T-cell (primary cell): Measurements from ENCODE around the gene ABCA13. TPM values are rescaled to one million over a fixed set of nuclear protein-coding genes. Genes with fewer than 3 reads are reported as not detected.

Experiments used
- ATAC-seq, 4 experiments: fragments of 200-7000 bp in 3 of 4; fragments of 150-1000 bp in 1 of 4; cut with Tn5 transposase; replicated peaks in 1 of 4; 1 replicate in 3 of 4; 2 replicates in 1 of 4; pipeline ENCODE4 v1.10.0; 2021; ENCODE audit warnings: moderate library complexity in 3 of 4, mild to moderate bottlenecking in 2 of 4, moderate number of reproducible peaks in 1 of 4
- CTCF ChIA-PET, 2 donors: fragments of 300-600 bp; sonication (Branson Sonifier 250); formaldehyde crosslinking; loops; one replicate each; lab custom pipeline; 2022; ENCODE audit warnings: antibody characterized with exemption in 2 of 2; lab: Charles Lee
- POLR2A ChIA-PET, 2 donors: fragments of 300-600 bp; sonication (Branson Sonifier 250); formaldehyde crosslinking; loops; one replicate each; lab custom pipeline; 2022; ENCODE audit warnings: antibody characterized with exemption in 2 of 2; lab: Charles Lee
- DNase-seq, 35 experiments: peaks; one replicate each; pipeline versions ENCODE4 v3.0.0 to v3.0.0-alpha.2; 2013 to 2023
- H3K27ac ChIP-seq: one replicate; pipeline ENCODE4 v1.5.1; 2013; ENCODE audit warnings: low read length
- H3K27me3 ChIP-seq, 2 experiments: replicated peaks in 1 of 2; 1 replicate in 1 of 2; 2 replicates in 1 of 2; pipeline versions ENCODE4 v1.6.1 to v1.7.0; 2013; ENCODE audit warnings: low read length in 1 of 2, mixed read lengths in 1 of 2; ENCODE audit not compliant: control insufficient read depth in 2 of 2, insufficient read depth in 2 of 2; ENCODE audit errors: extremely low read depth in 1 of 2
- H3K36me3 ChIP-seq, 2 donors: 1 replicate in 1 of 2; 2 replicates in 1 of 2; pipeline versions ENCODE4 v1.6.1 to v1.7.0; 2013; ENCODE audit warnings: low read length in 1 of 2; ENCODE audit not compliant: control insufficient read depth in 2 of 2, insufficient read depth in 1 of 2; ENCODE audit errors: extremely low read depth in 1 of 2
- H3K4me1 ChIP-seq, 2 experiments: 1 replicate in 1 of 2; 2 replicates in 1 of 2; pipeline versions ENCODE4 v1.6.1 to v1.7.0; 2013; ENCODE audit warnings: low read length in 2 of 2, mixed read lengths in 1 of 2; ENCODE audit not compliant: insufficient read depth in 2 of 2, control insufficient read depth in 1 of 2; ENCODE audit errors: extremely low read depth in 1 of 2
- H3K4me3 ChIP-seq, 2 donors: 1 replicate in 1 of 2; 2 replicates in 1 of 2; pipeline versions ENCODE4 v1.5.1 to v1.7.0; 2013; ENCODE audit warnings: mild to moderate bottlenecking in 2 of 2, low read length in 1 of 2, moderate library complexity in 1 of 2; ENCODE audit not compliant: control insufficient read depth in 1 of 2; ENCODE audit errors: extremely low read depth in 1 of 2
- H3K9me3 ChIP-seq: 2 replicates; pipeline ENCODE4 v1.7.0; 2013
- H3K27ac Mint-ChIP-seq, 2 donors: one replicate each; pipeline ENCODE4 v1.8.0; 2020 to 2021; ENCODE audit warnings: mild to moderate bottlenecking in 2 of 2, mixed read lengths in 2 of 2
- H3K27me3 Mint-ChIP-seq, 2 donors: one replicate each; pipeline ENCODE4 v1.8.0; 2021 to 2022; ENCODE audit warnings: mixed read lengths in 2 of 2
- H3K36me3 Mint-ChIP-seq: one replicate; pipeline ENCODE4 v1.8.0; 2021; ENCODE audit warnings: mixed read lengths
- H3K4me1 Mint-ChIP-seq, 3 donors: one replicate each; pipeline ENCODE4 v1.8.0; 2020 to 2022; ENCODE audit warnings: mixed read lengths in 3 of 3, mild to moderate bottlenecking in 1 of 3
- H3K4me3 Mint-ChIP-seq, 3 donors: one replicate each; pipeline ENCODE4 v1.8.0; 2020 to 2022; ENCODE audit warnings: mild to moderate bottlenecking in 3 of 3, mixed read lengths in 3 of 3, moderate library complexity in 3 of 3
- H3K9me3 Mint-ChIP-seq, 3 donors: one replicate each; pipeline ENCODE4 v1.8.0; 2020 to 2022; ENCODE audit warnings: mixed read lengths in 3 of 3
- WGBS: methylation state at CpG from one replicate; pipeline ENCODE4 v1.1.5; 2013; ENCODE audit warnings: missing lambda C conversion rate; ENCODE audit not compliant: insufficient coverage; 5-methylcytosine and 5-hydroxymethylcytosine counted together
- total RNA-seq, 35 experiments: library from RNA in 6 of 35; stranded (reverse) in 6 of 35; fragments of 120-200 nt in 1 of 35; gene quantifications; one replicate each; pipeline versions ENCODE4 v1.2.1 to v1.2.4 and lab custom pipeline; 2013 to 2026

Gene ABCA13
- total RNA-seq, 5 donors from 2014 or later (not counting 1 experiment from before 2014, with no cell fraction given) = 0.22 TPM; not detected in 4

DNA sequence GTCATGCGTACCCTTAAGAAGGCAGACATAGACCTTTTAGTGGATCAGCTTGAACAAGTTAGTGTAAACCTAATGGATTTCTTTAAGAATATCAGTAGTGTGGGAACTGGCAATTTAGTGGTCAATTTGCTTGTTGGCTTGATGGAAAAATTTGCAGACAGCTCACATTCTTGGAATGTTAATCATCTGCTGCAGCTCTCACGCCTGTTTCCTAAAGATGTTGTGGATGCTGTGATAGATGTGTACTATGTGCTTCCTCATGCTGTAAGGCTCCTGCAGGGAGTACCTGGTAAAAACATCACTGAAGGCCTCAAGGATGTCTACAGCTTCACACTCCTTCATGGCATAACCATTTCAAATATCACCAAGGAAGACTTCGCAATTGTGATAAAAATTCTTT is 103.4 kb downstream of the ABCA13 start:
- no peak for DNase-seq
- Mint-ChIP-seq H3K27ac (no peak overlapping the region), H3K36me3 (no peaks in the 10 kb centered on the region), H3K4me1 (no peaks in the 10 kb centered on the region), H3K4me3 (no peak overlapping the region), H3K9me3 (no peaks in the 10 kb centered on the region), H3K27me3 (peaks cover 3 to 6% of the 10 kb centered on the region in 2 donors)
- Histone ChIP-seq H3K4me1 (no peaks in the 10 kb centered on the region), H3K36me3 (no peaks in the 10 kb centered on the region), H3K27me3 (no peaks in the 10 kb centered on the region), H3K4me3 (no peak overlapping the region), H3K27ac (no peak overlapping the region), H3K9me3 (no peaks in the 10 kb centered on the region)
- ChIA-PET POLR2A (no interaction called here), CTCF (no interaction called here)
- WGBS = 100% methylated on average over 1 of the region's 3 CpGs
- ATAC-seq = no peak

DNA sequence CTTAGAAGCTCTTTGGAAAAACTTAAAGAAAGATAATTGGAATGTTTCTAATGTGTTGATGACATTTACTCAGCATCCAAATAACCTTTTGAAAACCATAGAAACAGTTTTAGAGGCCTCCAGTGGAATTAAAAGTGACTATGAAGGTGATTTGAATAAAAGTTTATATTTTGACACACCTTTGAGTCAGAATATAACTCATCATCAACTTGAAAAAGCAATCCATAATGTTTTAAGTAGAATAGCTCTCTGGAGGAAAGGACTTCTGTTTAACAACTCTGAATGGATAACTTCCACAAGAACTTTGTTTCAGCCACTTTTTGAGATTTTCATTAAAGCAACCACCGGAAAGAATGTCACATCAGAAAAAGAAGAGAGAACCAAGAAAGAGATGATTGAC is 108.2 kb downstream of the ABCA13 start:
- Mint-ChIP-seq H3K27ac (no peak overlapping the region), H3K4me3 (no peak overlapping the region), H3K27me3 (peaks cover 7 to 15% of the 10 kb centered on the region in 2 donors), H3K4me1 (no peaks in the 10 kb centered on the region), H3K9me3 (no peaks in the 10 kb centered on the region), H3K36me3 (no peaks in the 10 kb centered on the region)
- no peak for DNase-seq
- H3K4me3 ChIP-seq = no peak overlapping the region
- H3K4me1 ChIP-seq = no peaks in the 10 kb centered on the region
- ChIA-PET POLR2A (no interaction called here), CTCF (no interaction called here)
- no CpG with 5 or more reads among the region's 1 CpG for WGBS
- H3K36me3 ChIP-seq = no peaks in the 10 kb centered on the region
- no peak overlapping the region for H3K27ac ChIP-seq
- H3K9me3 ChIP-seq = no peaks in the 10 kb centered on the region
- ATAC-seq = no peak
- H3K27me3 ChIP-seq = peaks cover 0 to 4% of the 10 kb centered on the region in 2 experiments

DNA sequence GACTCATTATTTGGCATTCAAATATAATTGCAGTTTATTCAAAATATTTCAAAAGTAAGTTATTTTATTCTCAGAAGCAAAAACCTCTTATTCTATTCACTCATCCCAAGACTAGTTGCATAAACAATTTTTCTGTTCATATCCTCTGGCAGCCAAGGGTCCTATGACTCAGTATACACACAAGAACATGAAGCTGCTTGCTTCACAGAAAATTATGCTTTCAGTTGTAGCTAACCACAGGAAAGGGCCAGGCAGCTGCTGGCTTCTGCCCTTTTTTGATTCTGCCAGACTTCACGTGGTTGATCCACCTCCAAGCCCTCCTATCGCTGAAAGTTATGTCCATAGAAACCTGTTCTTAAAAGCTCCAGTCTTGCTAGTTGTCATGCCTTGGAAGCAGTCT is 108.8 kb downstream of the ABCA13 start:
- Mint-ChIP-seq H3K4me3 (no peak overlapping the region), H3K9me3 (no peaks in the 10 kb centered on the region), H3K36me3 (no peaks in the 10 kb centered on the region), H3K27ac (no peak overlapping the region), H3K27me3 (peaks cover 4 to 13% of the 10 kb centered on the region in 2 donors), H3K4me1 (no peaks in the 10 kb centered on the region)
- no peak overlapping the region for H3K4me3 ChIP-seq
- H3K9me3 ChIP-seq = no peaks in the 10 kb centered on the region
- H3K36me3 ChIP-seq = no peaks in the 10 kb centered on the region
- DNase-seq (no peak), ATAC-seq (no peak)
- H3K27me3 ChIP-seq = peaks cover 0 to 6% of the 10 kb centered on the region in 2 experiments
- H3K4me1 ChIP-seq = no peaks in the 10 kb centered on the region
- ChIA-PET POLR2A (no interaction called here), CTCF (no interaction called here)
- no peak overlapping the region for H3K27ac ChIP-seq
- WGBS = no CpG with 5 or more reads among the region's 2 CpGs

DNA sequence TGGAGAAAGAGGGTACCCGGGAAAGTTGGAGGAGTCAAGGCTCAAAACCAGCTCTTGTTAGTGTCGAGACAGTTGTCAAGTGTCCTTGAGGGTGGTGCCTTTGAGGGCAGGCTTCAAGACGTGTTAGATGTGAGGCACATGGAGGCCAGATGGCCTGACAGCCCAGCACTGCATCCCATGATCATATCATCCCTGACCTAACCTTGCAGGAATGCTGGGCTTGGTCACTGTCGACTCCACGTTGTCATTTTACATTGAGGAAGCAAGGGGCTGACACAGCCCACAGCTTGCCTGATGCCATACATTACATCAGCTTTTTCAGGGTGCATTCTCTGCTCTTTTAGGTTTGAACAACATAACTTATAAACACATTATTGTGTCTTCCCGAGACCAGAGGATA is 114.1 kb downstream of the ABCA13 start:
- DNase-seq = no peak
- POLR2A ChIA-PET = no interaction called here
- WGBS = 61% methylated on average over 3 of the region's 6 CpGs

DNA sequence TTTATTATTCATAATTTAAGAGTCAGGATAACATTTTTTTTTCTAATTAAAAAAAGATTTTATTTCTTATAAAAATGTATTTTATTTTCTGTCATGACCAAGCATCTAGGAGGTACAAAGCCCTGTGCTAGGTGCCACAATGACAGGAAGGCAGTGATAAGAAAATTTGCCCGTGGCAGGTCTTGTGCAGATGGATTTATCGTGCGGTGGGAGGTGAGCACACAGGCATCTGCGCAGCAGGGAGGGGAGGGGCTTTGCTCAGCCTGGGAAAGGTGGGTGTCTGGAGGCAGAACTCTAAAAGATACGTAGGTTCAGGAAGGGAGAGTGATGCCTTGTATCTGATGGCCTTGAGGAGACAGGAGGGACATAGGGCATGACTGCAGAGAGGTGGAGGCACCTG is 115.6 kb downstream of the ABCA13 start:
- Histone ChIP-seq H3K36me3 (no peaks in the 10 kb centered on the region), H3K27me3 (peaks cover 0 to 10% of the 10 kb centered on the region in 2 experiments), H3K27ac (no peak overlapping the region), H3K4me3 (no peak overlapping the region), H3K4me1 (no peaks in the 10 kb centered on the region), H3K9me3 (no peaks in the 10 kb centered on the region)
- no peak overlapping the region for H3K4me3 Mint-ChIP-seq
- WGBS = 36% methylated on average over 5 of the region's 5 CpGs
- no peaks in the 10 kb centered on the region for H3K4me1 Mint-ChIP-seq
- ChIA-PET POLR2A (no interaction called here), CTCF (no interaction called here)
- H3K36me3 Mint-ChIP-seq = no peaks in the 10 kb centered on the region
- H3K9me3 Mint-ChIP-seq = no peaks in the 10 kb centered on the region
- peaks cover 15 to 17% of the 10 kb centered on the region in 2 donors for H3K27me3 Mint-ChIP-seq
- ATAC-seq (no peak), DNase-seq (no peak)
- no peak overlapping the region for H3K27ac Mint-ChIP-seq

More for the DNA sequence above, 114.1 kb downstream of the ABCA13 start:
- no peaks in the 10 kb centered on the region for H3K36me3 Mint-ChIP-seq
- H3K36me3 ChIP-seq = no peaks in the 10 kb centered on the region
- H3K4me1 Mint-ChIP-seq = no peaks in the 10 kb centered on the region
- no peak overlapping the region for H3K27ac Mint-ChIP-seq
- CTCF ChIA-PET = no interaction called here
- peaks cover 0 to 10% of the 10 kb centered on the region in 2 experiments for H3K27me3 ChIP-seq
- H3K9me3 ChIP-seq = no peaks in the 10 kb centered on the region
- H3K27ac ChIP-seq = no peak overlapping the region
- H3K9me3 Mint-ChIP-seq = no peaks in the 10 kb centered on the region
- H3K4me1 ChIP-seq = no peaks in the 10 kb centered on the region
- ATAC-seq = no peak
- H3K4me3 ChIP-seq = no peak overlapping the region
- H3K4me3 Mint-ChIP-seq = no peak overlapping the region
- peaks cover 15 to 16% of the 10 kb centered on the region in 2 donors for H3K27me3 Mint-ChIP-seq

DNA sequence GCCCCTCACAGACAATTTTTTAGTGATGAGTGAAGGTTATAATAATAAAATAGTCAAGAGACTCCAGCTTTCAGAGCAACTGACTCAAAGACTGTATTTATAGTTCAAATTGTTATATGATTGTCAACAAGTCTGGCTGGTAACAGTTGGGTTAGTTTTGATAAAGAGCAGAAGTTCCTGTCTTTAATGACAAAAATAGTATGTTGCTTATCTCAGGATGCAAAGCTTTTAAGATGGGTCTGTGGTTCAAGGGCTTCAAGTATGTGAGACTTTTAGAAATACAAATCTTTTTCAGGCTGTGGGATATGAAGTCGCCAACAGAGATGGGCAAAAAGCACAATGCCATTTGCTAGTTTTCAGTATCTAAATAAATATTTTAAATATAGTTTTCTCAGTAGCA is 118.4 kb downstream of the ABCA13 start:
- Histone ChIP-seq H3K9me3 (no peaks in the 10 kb centered on the region), H3K36me3 (no peaks in the 10 kb centered on the region), H3K4me1 (no peaks in the 10 kb centered on the region), H3K27me3 (peaks cover 0 to 10% of the 10 kb centered on the region in 2 experiments), H3K4me3 (no peak overlapping the region), H3K27ac (no peak overlapping the region)
- Mint-ChIP-seq H3K36me3 (no peaks in the 10 kb centered on the region), H3K27me3 (peaks cover 10 to 12% of the 10 kb centered on the region in 2 donors), H3K27ac (no peak overlapping the region), H3K4me3 (no peak overlapping the region), H3K4me1 (no peaks in the 10 kb centered on the region), H3K9me3 (no peaks in the 10 kb centered on the region)
- POLR2A ChIA-PET = no interaction called here
- CTCF ChIA-PET = no interaction called here
- WGBS = no CpG with 5 or more reads among the region's 1 CpG
- DNase-seq (no peak), ATAC-seq (no peak)

DNA sequence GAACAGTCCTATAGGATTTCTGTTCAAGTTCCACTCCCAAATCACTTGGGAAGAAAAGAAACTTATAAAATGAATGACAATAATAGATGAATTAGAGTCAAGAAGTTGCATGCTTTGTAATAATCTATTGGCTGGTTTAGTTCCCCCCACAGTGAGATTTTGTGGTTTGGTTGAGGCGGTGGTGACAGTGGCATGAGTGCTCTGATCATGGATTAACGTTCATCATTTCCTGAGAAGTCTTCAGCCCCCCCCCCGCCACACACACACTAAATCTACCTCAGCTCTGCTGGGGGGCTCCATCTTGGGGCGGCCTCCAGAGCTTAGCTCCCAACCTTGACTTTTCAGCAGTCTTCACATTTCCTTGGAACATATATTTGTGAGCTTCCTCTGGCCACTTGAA is 121.7 kb downstream of the ABCA13 start:
- WGBS = no CpG with 5 or more reads among the region's 4 CpGs
- no peaks in the 10 kb centered on the region for H3K9me3 ChIP-seq
- H3K27me3 ChIP-seq = peaks cover 0 to 4% of the 10 kb centered on the region in 2 experiments
- Mint-ChIP-seq H3K27ac (no peak overlapping the region), H3K9me3 (no peaks in the 10 kb centered on the region), H3K27me3 (peaks cover 0 to 8% of the 10 kb centered on the region in 2 donors), H3K36me3 (no peaks in the 10 kb centered on the region), H3K4me3 (no peak overlapping the region), H3K4me1 (no peaks in the 10 kb centered on the region)
- ChIA-PET POLR2A (no interaction called here), CTCF (no interaction called here)
- ATAC-seq = no peak
- H3K27ac ChIP-seq = no peak overlapping the region
- no peaks in the 10 kb centered on the region for H3K36me3 ChIP-seq
- H3K4me3 ChIP-seq = no peak overlapping the region
- H3K4me1 ChIP-seq = no peaks in the 10 kb centered on the region
- DNase-seq = no peak
